Measurements from ENCODE around the gene NCBP1.

GRCh38 chr9:97629156-97629555 lies 4.5 kb upstream of the NCBP1 start:
- TF ChIP-seq CTCF (IDR thresholded peaks at IDR 0.05): no peak
- TF ChIP-seq EP300 (IDR thresholded peaks at IDR 0.05): no peak
- no peak for TF ChIP-seq CEBPB (IDR thresholded peaks at IDR 0.05)
- TF ChIP-seq ZNF302 (CRISPR knock-in tag; IDR thresholded peaks at IDR 0.05): no peak
- no peak for TF ChIP-seq CBX8 (IDR thresholded peaks at IDR 0.05)
- no peak for TF ChIP-seq POLR2A (IDR thresholded peaks at IDR 0.05; ENCODE audit: low read length)

Data from A549 (cell line).